Loucy (cell line): Measurements from ENCODE around the gene COMMD10.
"Not testable (repeated sequence)": the region's sequence is repeated elsewhere in the genome, so short reads cannot be mapped to it uniquely, and the experiment has no call there.

ENCODE experiments used
- H2AFZ ChIP-seq: fragments of 200-600 bp; sonication (generic); 2 replicates; pipeline ENCODE4 v1.6.0; 2016; ENCODE audit warnings: antibody characterized with exemption, mild to moderate bottlenecking, low read length, moderate library complexity
- H3F3A ChIP-seq: fragments of 200-600 bp; 2 replicates; pipeline ENCODE4 v1.6.0; 2016; ENCODE audit warnings: antibody characterized with exemption, low read depth, mild to moderate bottlenecking
- H3K27me3 ChIP-seq: fragments of 200-600 bp; sonication (generic); 2 replicates; pipeline ENCODE4 v1.6.1; 2014; ENCODE audit warnings: low read length, mild to moderate bottlenecking; ENCODE audit not compliant: insufficient read depth, poor library complexity, severe bottlenecking
- H3K36me3 ChIP-seq: fragments of 200-600 bp; sonication (generic); 2 replicates; pipeline ENCODE4 v1.6.1; 2016; ENCODE audit warnings: low read length; ENCODE audit not compliant: insufficient read depth
- H3K4me1 ChIP-seq: fragments of 200-600 bp; sonication (generic); 2 replicates; pipeline ENCODE4 v1.5.1; 2014; ENCODE audit warnings: low read length, mild to moderate bottlenecking; ENCODE audit not compliant: insufficient read depth, poor library complexity, severe bottlenecking
- H3K4me2 ChIP-seq: fragments of 200-600 bp; sonication (generic); 2 replicates; pipeline ENCODE4 v1.6.0; 2014; ENCODE audit warnings: antibody characterized with exemption, low read length, low read depth, mild to moderate bottlenecking; ENCODE audit not compliant: poor library complexity, severe bottlenecking
- H3K4me3 ChIP-seq: fragments of 200-600 bp; sonication (generic); 2 replicates; pipeline ENCODE4 v1.5.1; 2014; ENCODE audit warnings: low read length, mild to moderate bottlenecking, mixed read lengths; ENCODE audit not compliant: poor library complexity, severe bottlenecking
- H3K79me2 ChIP-seq: fragments of 200-600 bp; sonication (generic); 2 replicates; pipeline ENCODE4 v1.6.1; 2014; ENCODE audit warnings: low read length; ENCODE audit not compliant: insufficient read depth
- H3K9ac ChIP-seq: fragments of 200-600 bp; sonication (generic); 2 replicates; pipeline ENCODE4 v1.6.0; 2014; ENCODE audit warnings: mild to moderate bottlenecking, low read depth, low read length, moderate library complexity; ENCODE audit not compliant: poor library complexity, severe bottlenecking
- H3K9me2 ChIP-seq: fragments of 200-600 bp; sonication (generic); replicated peaks from 2 replicates; pipeline ENCODE4 v1.6.1; 2016; ENCODE audit warnings: low read depth, low read length, mixed read lengths
- H3K9me3 ChIP-seq: fragments of 200-600 bp; sonication (generic); 2 replicates; pipeline ENCODE4 v1.6.1; 2014; ENCODE audit warnings: mild to moderate bottlenecking, antibody characterized with exemption, low read length, low read depth; ENCODE audit not compliant: insufficient read depth
- H4K20me1 ChIP-seq: fragments of 200-600 bp; sonication (generic); 2 replicates; pipeline ENCODE4 v1.6.0; 2014; ENCODE audit warnings: antibody characterized with exemption, low read length, mild to moderate bottlenecking; ENCODE audit not compliant: insufficient read depth, poor library complexity, severe bottlenecking
- EZH2phosphoT487 ChIP-seq: fragments of 200-600 bp; IDR thresholded peaks from 2 replicates; pipeline ENCODE4 v1.6.1; 2018; ENCODE audit warnings: antibody characterized with exemption, mild to moderate bottlenecking, moderate library complexity, borderline replicate concordance
- TF ChIP-seq, protein P1 (sequence below): fragments of 200-600 bp; sonication (generic); conservative IDR thresholded peaks from 2 replicates; pipeline ENCODE4 v1.5.1; 2014; ENCODE audit warnings: mild to moderate bottlenecking, antibody characterized with exemption, low read length

Gene COMMD10

DNA sequence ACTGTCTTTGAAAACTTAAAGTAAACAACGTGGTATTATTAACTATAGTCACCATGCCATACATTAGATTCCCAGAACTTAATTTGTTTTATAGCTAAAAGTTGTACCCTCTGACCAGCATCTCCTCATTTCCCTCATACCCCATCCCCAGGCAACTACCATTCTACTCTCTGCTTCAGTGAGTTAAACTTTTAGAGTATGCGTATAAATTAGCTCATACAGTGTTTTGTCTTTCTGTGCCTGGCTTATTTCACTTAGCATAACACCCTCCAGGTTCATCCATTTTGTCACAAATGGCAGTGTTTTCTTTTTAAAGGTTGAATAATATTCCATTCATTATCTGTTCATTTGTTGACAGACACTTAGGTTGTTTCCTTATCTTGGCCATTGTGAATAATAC, 14.2 kb downstream of the COMMD10 start:
- no peak overlapping the region for H3K9ac ChIP-seq
- no peaks in the 10 kb centered on the region for H3K4me1 ChIP-seq
- TF ChIP-seq EZH2phosphoT487 = no peak
- TF ChIP-seq, protein P1, sequence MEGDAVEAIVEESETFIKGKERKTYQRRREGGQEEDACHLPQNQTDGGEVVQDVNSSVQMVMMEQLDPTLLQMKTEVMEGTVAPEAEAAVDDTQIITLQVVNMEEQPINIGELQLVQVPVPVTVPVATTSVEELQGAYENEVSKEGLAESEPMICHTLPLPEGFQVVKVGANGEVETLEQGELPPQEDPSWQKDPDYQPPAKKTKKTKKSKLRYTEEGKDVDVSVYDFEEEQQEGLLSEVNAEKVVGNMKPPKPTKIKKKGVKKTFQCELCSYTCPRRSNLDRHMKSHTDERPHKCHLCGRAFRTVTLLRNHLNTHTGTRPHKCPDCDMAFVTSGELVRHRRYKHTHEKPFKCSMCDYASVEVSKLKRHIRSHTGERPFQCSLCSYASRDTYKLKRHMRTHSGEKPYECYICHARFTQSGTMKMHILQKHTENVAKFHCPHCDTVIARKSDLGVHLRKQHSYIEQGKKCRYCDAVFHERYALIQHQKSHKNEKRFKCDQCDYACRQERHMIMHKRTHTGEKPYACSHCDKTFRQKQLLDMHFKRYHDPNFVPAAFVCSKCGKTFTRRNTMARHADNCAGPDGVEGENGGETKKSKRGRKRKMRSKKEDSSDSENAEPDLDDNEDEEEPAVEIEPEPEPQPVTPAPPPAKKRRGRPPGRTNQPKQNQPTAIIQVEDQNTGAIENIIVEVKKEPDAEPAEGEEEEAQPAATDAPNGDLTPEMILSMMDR = no peak
- H3K36me3 ChIP-seq = peaks cover 12% of the 10 kb centered on the region; the same call in 1 of the 2 replicates
- no peaks in the 10 kb centered on the region for H3K9me3 ChIP-seq
- H4K20me1 ChIP-seq = no peaks in the 10 kb centered on the region
- no peak overlapping the region for H2AFZ ChIP-seq
- no peaks in the 10 kb centered on the region for H3F3A ChIP-seq
- no peak overlapping the region for H3K4me3 ChIP-seq
- H3K79me2 ChIP-seq = no peaks in the 10 kb centered on the region
- H3K4me2 ChIP-seq = no peak overlapping the region
- no peaks in the 10 kb centered on the region for H3K9me2 ChIP-seq
- no peaks in the 10 kb centered on the region for H3K27me3 ChIP-seq

DNA sequence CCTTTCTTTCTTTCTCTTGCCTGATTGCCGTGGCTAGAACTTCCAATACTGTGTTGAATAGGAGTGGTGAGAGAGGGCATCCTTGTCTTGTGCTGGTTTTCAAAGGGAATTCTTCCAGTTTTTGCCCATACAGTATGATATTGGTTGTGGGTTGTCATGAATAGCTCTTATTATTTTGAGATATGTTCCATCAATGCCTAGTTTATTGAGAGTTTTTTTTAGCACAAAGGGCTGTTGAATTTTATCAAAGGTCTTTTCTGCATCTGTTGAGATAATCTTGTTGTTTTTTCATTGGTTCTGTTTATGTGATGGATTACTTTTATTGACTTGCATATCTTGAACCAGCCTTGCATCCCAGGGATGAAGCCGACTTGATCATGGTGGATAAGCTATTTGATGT, 20.1 kb downstream of the COMMD10 start:
- H3K4me3 ChIP-seq, H3K79me2 ChIP-seq, H3K9ac ChIP-seq, H3K36me3 ChIP-seq, H3K4me2 ChIP-seq, H3K4me1 ChIP-seq, H2AFZ ChIP-seq, H3F3A ChIP-seq, H4K20me1 ChIP-seq, H3K27me3 ChIP-seq, H3K9me2 ChIP-seq, H3K9me3 ChIP-seq: not testable (repeated sequence)

DNA sequence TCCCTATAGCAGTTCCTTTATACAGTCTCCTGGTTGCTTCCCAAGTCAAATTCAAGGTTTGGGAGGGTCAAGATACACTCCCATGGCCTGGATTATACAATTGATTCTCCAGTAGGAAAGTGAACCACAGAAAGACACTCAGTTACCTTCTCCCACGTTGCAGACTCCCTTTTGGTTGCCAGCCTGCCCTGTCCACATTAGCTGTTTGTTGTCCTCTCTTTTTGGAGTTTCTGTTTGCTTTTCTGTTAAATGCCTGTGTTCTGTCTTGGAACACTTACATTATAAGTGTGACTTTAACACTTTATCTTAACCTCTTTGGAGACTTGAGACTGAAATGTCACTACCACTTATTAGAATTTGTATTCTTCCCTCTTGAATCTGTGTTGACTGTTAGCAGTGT, 30.3 kb downstream of the COMMD10 start:
- no peak overlapping the region for H3K4me2 ChIP-seq
- H3K9me2 ChIP-seq = no peaks in the 10 kb centered on the region
- H3K9ac ChIP-seq = no peak overlapping the region
- TF ChIP-seq, protein P1 = no peak
- no peak for TF ChIP-seq EZH2phosphoT487
- H4K20me1 ChIP-seq = no peaks in the 10 kb centered on the region
- H2AFZ ChIP-seq = no peak overlapping the region
- H3K27me3 ChIP-seq = no peaks in the 10 kb centered on the region
- no peaks in the 10 kb centered on the region for H3F3A ChIP-seq
- H3K36me3 ChIP-seq = 0 out of 2 replicates have a peak, but pooled peaks cover 15% of the 10 kb centered on the region
- 0 out of 2 replicates have a peak, but pooled peaks cover 7% of the 10 kb centered on the region for H3K79me2 ChIP-seq
- peaks cover 8% of the 10 kb centered on the region; the same call in 1 of the 2 replicates for H3K9me3 ChIP-seq
- H3K4me1 ChIP-seq = no peaks in the 10 kb centered on the region
- no peak overlapping the region for H3K4me3 ChIP-seq

DNA sequence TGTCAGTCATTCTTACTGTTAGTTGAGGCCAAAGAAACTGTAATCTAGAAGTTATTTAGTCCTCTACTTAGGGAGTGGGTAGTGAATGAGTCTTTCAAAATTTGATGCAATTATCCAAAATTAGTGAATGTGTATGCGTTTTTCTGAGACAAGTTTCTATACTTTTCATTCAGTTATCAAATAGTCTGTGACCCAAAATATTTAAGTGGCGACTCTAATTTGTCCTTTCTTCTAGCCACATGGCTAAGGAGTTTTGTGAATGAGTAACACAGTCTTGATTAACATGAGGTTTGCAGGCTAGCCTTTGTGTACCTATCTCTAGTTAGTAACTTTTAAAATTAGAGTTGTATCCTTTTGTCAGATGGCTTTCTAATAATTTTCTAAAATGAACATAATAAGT, 45.6 kb downstream of the COMMD10 start:
- Histone ChIP-seq H3K4me1 (peaks cover 13% of the 10 kb centered on the region), H3K9ac (no peak overlapping the region), H3K27me3 (no peaks in the 10 kb centered on the region), H3K4me3 (no peak overlapping the region), H4K20me1 (no peaks in the 10 kb centered on the region), H3K4me2 (no peak overlapping the region), H3K9me3 (no peaks in the 10 kb centered on the region), H2AFZ (no peak overlapping the region), H3K79me2 (no peaks in the 10 kb centered on the region), H3K9me2 (no peaks in the 10 kb centered on the region), H3K36me3 (no peaks in the 10 kb centered on the region), H3F3A (no peaks in the 10 kb centered on the region)
- TF ChIP-seq, protein P1 = no peak
- no peak for TF ChIP-seq EZH2phosphoT487
